ENCODE measurements around the gene ALKBH3. TPM values are rescaled to one million over a fixed set of nuclear protein-coding genes. Genes with fewer than 3 reads are reported as not detected.

ALKBH3 gene
- polyA plus RNA-seq, 2 of the 4 experiments (the other 2 are of a cell fraction) = 22.9 to 50.2 TPM

DNA sequence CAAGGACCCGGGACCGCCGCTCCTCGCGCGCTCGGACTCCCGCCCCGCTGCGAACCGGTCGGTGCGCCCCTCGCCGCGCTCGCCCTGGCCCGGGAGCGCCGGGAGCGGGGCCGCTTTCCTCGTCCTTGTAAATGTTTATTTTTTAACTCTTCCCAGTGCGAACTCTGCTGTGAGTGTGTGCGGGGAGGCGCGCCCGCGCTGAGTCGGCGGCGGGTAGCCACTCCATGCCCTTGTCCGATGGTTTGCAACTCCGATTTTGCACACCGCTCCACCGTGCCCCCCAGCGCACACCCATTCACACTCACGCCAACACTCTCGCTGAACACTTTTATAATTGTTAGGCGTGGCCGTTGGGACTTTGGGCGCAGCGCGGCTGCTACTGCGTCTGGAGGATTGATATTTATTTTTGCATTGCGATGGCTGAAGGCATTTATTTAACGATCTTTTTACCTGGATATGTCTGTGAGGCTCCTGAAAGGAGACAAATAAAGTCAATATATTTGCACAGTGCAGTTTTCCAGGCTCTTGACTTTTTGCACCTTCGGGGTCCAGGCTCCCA is 62.8 kb downstream of the ALKBH3 start:
- WGBS (ENCODE audit: missing lambda C conversion rate) = under 1% methylated on average over 43 of the region's 48 CpGs
- POLR2A ChIA-PET = no interaction called here
- TF ChIP-seq RNF2 (IDR thresholded peaks at IDR 0.05; ENCODE audit: borderline replicate concordance, low read depth) (peak; percentile 69; the same call in 1 of the 2 replicates), NPAS2 (CRISPR knock-in tag; IDR thresholded peaks at IDR 0.05; ENCODE audit: borderline replicate concordance) (no peak), CBX8 (IDR thresholded peaks at IDR 0.05) (peak; percentile 81)
- TF ChIP-seq, protein P1, sequence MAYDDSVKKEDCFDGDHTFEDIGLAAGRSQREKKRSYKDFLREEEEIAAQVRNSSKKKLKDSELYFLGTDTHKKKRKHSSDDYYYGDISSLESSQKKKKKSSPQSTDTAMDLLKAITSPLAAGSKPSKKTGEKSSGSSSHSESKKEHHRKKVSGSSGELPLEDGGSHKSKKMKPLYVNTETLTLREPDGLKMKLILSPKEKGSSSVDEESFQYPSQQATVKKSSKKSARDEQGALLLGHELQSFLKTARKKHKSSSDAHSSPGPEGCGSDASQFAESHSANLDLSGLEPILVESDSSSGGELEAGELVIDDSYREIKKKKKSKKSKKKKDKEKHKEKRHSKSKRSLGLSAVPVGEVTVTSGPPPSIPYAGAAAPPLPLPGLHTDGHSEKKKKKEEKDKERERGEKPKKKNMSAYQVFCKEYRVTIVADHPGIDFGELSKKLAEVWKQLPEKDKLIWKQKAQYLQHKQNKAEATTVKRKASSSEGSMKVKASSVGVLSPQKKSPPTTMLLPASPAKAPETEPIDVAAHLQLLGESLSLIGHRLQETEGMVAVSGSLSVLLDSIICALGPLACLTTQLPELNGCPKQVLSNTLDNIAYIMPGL (CRISPR knock-in tag; IDR thresholded peaks at IDR 0.05; ENCODE audit: borderline replicate concordance) = no peak
- FAIRE-seq (no peak), DNase-seq (ENCODE audit: low read depth in 1 of 2, low spot score in 1 of 2) (no peak), ATAC-seq (peak; percentile 5 to 10; a peak in 4 of 6 replicates)
- Histone ChIP-seq H3K27ac (no peak overlapping the region), H3K4me2 (peak overlapping the region; percentile 99), H3K9me3 (no peaks in the 10 kb centered on the region), H3K4me3 (peak overlapping the region; percentile 51), H3K4me1 (peaks cover 18% of the 10 kb centered on the region; the same call in 2 of the 3 replicates)
- CTCF ChIA-PET = interaction anchor here (0.8 to 12.6 kb wide), 13 partner anchors 11 to 343 kb away, joined by 3 to 172 read pairs (median 6); partner anchors contain the start of gene ALKBH3

DNA sequence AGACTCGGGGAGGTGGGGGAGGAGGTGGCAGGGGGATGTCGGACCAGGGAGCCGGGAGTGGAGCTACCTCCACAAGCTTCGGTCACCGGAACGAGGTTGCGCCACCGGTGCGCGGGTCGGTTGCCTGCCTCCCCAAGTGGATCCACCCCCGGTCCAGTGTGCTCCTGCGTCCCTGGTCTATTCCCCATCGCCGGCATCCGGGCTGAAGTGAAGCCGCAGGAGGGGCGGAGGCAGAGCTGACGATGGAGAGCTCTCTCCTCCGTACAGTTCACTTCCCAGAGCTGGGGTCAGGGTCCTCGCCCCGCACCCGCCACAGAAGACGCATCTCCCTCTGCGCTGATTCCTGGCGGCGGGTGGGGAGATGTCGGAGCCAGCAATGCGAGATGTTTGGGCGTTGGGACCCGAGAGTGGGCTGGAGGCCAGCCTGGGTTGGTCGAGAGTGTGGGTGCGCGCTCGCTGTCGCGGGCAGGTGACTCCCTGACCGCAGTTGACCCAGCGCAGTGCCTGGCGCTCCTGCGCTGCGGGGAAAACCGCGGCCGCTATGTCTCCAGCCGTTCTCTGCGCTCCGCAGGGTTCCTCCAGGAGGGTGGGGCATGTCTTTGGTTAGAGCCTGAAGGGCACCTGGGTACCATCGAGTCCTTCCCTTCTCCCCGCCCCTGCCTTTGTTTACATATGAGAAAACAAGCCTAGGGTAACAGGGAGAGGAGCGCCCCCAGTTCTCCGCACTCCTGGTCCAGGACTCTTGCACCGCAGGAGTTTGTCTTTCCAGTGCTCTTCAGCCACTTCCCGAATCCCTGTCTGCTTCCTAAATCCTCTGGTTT is 63.5 kb downstream of the ALKBH3 start:
- TF ChIP-seq RNF2 (IDR thresholded peaks at IDR 0.05; ENCODE audit: borderline replicate concordance, low read depth) (no peak), EP300 (IDR thresholded peaks at IDR 0.05) (no peak)
- H3K9me3 ChIP-seq = no peaks in the 10 kb centered on the region
- peak overlapping the region; percentile 51 for H3K4me3 ChIP-seq
- CTCF ChIA-PET = interaction anchor here (0.6 to 12.6 kb wide), 20 partner anchors 10 to 539 kb away, joined by 3 to 172 read pairs (median 5); partner anchors contain the start of gene ALKBH3
- peak overlapping the region; percentile 99 for H3K4me2 ChIP-seq
- no peak overlapping the region for H3K27ac ChIP-seq
- FAIRE-seq (no peak), ATAC-seq (peak; percentile 14 to 47), DNase-seq (ENCODE audit: low read depth in 1 of 2, low spot score in 1 of 2) (peak in 1 of 2 experiments; percentile 25)
- peaks cover 18% of the 10 kb centered on the region; the same call in 2 of the 3 replicates for H3K4me1 ChIP-seq
- POLR2A ChIA-PET = no interaction called here
- WGBS (ENCODE audit: missing lambda C conversion rate) = 6% methylated on average over 30 of the region's 54 CpGs

DNA sequence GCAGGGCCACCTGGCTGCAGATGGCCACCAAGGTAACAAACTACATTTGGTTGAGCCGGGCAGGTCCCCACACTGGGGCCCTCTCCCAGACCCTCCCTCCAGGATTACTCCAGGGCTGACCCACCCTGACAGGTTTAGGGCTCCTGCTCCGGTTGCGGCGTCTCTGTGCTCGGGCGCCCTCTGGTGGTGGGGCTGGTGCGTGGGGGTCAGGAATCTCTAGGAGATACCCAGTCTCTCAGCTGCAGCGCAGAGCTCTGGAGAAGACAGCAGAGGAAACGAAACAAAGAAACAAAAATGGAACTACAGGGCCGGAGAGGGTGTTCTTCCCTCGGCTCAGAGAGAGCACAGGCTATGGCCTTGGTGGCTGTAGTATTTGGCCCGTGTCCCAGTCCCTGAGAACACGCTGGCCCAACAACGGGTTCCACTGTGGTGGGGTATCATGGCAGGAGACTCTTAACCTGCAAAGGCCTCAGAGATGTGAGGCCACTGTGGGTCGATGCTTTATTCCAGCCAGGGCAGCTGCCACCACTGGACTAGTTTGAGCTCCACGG is 64.2 kb downstream of the ALKBH3 start:
- DNase-seq (ENCODE audit: low read depth in 1 of 2, low spot score in 1 of 2) (peak; percentile 60 to 79), ATAC-seq (peak; percentile 55 to 86), FAIRE-seq (no peak)
- Histone ChIP-seq H3K27ac (no peak overlapping the region), H3K4me2 (peak overlapping the region; percentile 99), H3K4me3 (peak overlapping the region; percentile 51; the same call in 2 of the 3 replicates), H3K9me3 (no peaks in the 10 kb centered on the region), H3K4me1 (peaks cover 18% of the 10 kb centered on the region; the same call in 2 of the 3 replicates)
- 20% methylated on average over 16 of the region's 16 CpGs for WGBS (ENCODE audit: missing lambda C conversion rate)
- CTCF ChIA-PET = interaction anchor here (0.6 to 12.6 kb wide), 37 partner anchors 8 to 538 kb away, joined by 3 to 172 read pairs (median 4); partner anchors contain the start of gene ALKBH3
- POLR2A ChIA-PET = interaction anchor here (0.7 kb wide), 1 partner anchor 55 kb away, joined by 3 read pairs; no protein-coding TSS in a partner anchor
- TF ChIP-seq RAD21 (conservative IDR thresholded peaks at IDR 0.05 in 1 of 2, IDR thresholded peaks at IDR 0.05 in 1 of 2) (peak; percentile 71 to 75), NR3C1 (IDR thresholded peaks at IDR 0.05) (no peak), HOXB5 (CRISPR knock-in tag; IDR thresholded peaks at IDR 0.05) (no peak), JUNB (IDR thresholded peaks at IDR 0.05) (no peak), SMC3 (IDR thresholded peaks at IDR 0.05) (peak; percentile 90), POLR2A (IDR thresholded peaks at IDR 0.05; ENCODE audit: low read length) (no peak), MAZ (IDR thresholded peaks at IDR 0.05; ENCODE audit: borderline replicate concordance, low read depth, low read length) (peak; percentile 38; the same call in 1 of the 2 replicates)
- TF ChIP-seq, protein P2, sequence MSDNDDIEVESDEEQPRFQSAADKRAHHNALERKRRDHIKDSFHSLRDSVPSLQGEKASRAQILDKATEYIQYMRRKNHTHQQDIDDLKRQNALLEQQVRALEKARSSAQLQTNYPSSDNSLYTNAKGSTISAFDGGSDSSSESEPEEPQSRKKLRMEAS (IDR thresholded peaks at IDR 0.05) = peak; percentile 16; the same call in 1 of the 2 replicates
- TF ChIP-seq, protein P3, sequence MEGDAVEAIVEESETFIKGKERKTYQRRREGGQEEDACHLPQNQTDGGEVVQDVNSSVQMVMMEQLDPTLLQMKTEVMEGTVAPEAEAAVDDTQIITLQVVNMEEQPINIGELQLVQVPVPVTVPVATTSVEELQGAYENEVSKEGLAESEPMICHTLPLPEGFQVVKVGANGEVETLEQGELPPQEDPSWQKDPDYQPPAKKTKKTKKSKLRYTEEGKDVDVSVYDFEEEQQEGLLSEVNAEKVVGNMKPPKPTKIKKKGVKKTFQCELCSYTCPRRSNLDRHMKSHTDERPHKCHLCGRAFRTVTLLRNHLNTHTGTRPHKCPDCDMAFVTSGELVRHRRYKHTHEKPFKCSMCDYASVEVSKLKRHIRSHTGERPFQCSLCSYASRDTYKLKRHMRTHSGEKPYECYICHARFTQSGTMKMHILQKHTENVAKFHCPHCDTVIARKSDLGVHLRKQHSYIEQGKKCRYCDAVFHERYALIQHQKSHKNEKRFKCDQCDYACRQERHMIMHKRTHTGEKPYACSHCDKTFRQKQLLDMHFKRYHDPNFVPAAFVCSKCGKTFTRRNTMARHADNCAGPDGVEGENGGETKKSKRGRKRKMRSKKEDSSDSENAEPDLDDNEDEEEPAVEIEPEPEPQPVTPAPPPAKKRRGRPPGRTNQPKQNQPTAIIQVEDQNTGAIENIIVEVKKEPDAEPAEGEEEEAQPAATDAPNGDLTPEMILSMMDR (IDR thresholded peaks at IDR 0.05) = peak; percentile 91

All from A549 (cell line).